NT2/D1 (cell line): ENCODE results near the gene NOLC1.

Source experiments
- DNase-seq: peaks from one replicate; pipeline ENCODE4 v3.0.0-alpha.2; 2011; ENCODE audit warnings: low read depth, low spot score
- H3K27me3 ChIP-seq: 2 replicates; pipeline ENCODE4 v1.6.0; 2011; ENCODE audit warnings: mild to moderate bottlenecking; ENCODE audit not compliant: insufficient read length, insufficient read depth
- H3K36me3 ChIP-seq: 2 replicates; pipeline ENCODE4 v1.6.1; 2011; ENCODE audit warnings: mild to moderate bottlenecking, low read length, mixed read lengths; ENCODE audit not compliant: insufficient read depth, insufficient read length
- H3K4me1 ChIP-seq: 2 replicates; pipeline ENCODE4 v1.5.1; 2011; ENCODE audit not compliant: insufficient read depth, insufficient read length
- H3K4me3 ChIP-seq: 2 replicates; pipeline ENCODE4 v1.5.1; 2011; ENCODE audit warnings: low read depth; ENCODE audit not compliant: insufficient read length
- H3K9ac ChIP-seq: 2 replicates; pipeline ENCODE4 v1.6.0; 2011; ENCODE audit warnings: low read depth; ENCODE audit not compliant: insufficient read length
- H3K9me3 ChIP-seq: 2 replicates; pipeline ENCODE4 v1.5.1; 2011; ENCODE audit warnings: mild to moderate bottlenecking, low read length; ENCODE audit not compliant: insufficient read depth
- SUZ12 ChIP-seq: IDR thresholded peaks from 2 replicates; pipeline ENCODE4 v1.6.1; 2011; ENCODE audit not compliant: insufficient read length, insufficient read depth; ENCODE audit errors: extremely low read depth
- YY1 ChIP-seq: IDR thresholded peaks from 2 replicates; pipeline ENCODE4 v1.6.1; 2011; ENCODE audit not compliant: insufficient read length, insufficient read depth
- ZNF274 ChIP-seq: IDR thresholded peaks from 2 replicates; pipeline ENCODE4 v1.6.1; 2011; ENCODE audit warnings: mild to moderate bottlenecking, low read depth, low read length

The NOLC1 gene

DNA sequence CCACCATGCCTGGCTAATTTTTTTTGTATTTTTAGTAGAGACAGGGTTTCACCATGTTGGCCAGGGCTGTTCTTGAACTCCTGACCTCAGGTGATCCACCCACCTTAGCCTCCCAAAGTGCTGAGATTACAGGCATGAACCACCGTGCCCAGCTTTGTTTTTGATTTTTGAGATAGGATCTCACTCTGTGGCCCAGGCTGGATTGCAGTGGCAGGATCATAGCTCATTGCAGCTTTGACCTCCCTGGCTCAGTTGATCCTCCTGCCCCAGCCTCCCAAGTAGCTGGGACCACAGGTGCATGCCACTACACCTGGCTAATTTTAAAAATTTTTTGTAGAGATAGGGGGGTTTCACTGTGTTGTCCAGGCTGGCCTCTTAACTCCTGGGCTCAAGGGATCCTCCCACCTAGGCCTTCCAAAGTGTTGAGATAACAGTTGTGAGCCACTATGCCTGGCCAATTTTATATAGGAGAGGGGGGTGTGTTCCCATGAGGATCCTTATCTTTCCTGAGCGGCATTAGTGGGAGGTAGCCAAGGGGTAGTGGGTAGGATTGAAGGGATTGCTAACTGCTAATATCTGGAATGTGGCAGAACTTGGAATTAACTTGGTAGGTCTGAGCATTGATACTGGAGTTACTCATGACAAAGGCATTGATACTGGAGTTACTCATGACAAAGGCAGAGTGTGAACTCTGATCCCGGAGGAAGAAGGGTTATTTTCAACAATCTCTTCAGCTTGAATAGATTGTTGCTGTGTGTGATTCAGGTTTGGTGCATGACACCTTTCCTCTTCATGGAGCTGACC is 1.0 kb upstream of the NOLC1 start:
- peaks cover 2% of the 10 kb centered on the region for H3K4me1 ChIP-seq
- no peaks in the 10 kb centered on the region for H3K27me3 ChIP-seq
- no peaks in the 10 kb centered on the region for H3K9me3 ChIP-seq
- no peak for TF ChIP-seq ZNF274
- no peak for TF ChIP-seq SUZ12
- no peak for TF ChIP-seq YY1
- H3K9ac ChIP-seq = no peak overlapping the region
- H3K4me3 ChIP-seq = no peak overlapping the region
- peaks cover 75% of the 10 kb centered on the region for H3K36me3 ChIP-seq
- DNase-seq = no peak

DNA sequence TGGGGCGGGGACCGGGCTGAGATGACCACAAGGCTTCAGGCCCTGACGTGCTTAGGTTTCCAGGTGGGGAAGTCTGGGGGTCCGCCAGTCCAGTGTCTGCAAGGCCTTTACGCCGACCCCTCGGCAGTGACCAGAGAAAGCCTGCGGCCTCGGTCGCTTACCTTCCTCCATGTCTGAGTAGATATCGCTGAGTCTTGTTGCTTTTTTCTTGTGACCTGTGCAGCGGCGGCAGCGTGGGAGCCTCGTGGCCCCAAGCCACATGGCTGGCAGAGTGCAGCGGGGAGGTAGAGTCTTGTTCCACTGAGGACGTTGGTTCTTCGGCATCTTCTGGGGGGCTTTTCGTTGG is 329 bp downstream of the NOLC1 start:
- Histone ChIP-seq H3K9me3 (no peaks in the 10 kb centered on the region), H3K36me3 (peaks cover 75% of the 10 kb centered on the region), H3K9ac (peak overlapping the region; percentile 91), H3K4me3 (peak overlapping the region; percentile 90), H3K4me1 (peaks cover 2% of the 10 kb centered on the region), H3K27me3 (no peaks in the 10 kb centered on the region)
- TF ChIP-seq ZNF274 = no peak
- TF ChIP-seq SUZ12 = no peak
- no peak for TF ChIP-seq YY1
- DNase-seq = no peak

DNA sequence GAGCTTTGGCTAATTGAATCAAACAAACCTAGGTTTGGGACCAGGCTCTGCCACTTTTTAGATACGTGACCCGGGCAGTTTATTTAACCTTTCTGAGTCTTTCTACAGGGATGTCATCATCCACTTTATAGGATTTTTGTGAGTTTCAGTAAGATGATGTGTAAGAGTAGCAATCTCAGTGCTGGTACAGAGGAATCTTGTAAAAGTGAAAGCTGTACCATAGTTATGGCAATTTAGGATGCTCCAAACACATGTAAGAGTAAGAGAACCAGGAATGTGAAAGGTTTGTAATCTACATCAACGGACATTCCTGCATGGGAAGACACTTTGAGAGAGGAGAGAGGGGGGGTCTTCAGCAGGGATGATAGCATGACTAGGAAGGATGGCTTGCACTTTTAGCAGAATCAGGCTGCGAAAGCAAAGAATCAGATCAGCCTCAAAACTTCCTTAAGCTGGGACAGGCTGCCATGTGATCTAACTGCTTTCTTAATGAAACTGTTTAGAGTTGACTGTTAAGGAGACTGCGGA is 968 bp downstream of the NOLC1 start:
- Histone ChIP-seq H3K4me3 (peak overlapping the region; percentile 90), H3K9me3 (no peaks in the 10 kb centered on the region), H3K4me1 (peaks cover 2% of the 10 kb centered on the region), H3K9ac (peak overlapping the region; percentile 91), H3K27me3 (no peaks in the 10 kb centered on the region), H3K36me3 (peaks cover 75% of the 10 kb centered on the region)
- DNase-seq = no peak
- TF ChIP-seq YY1 (no peak), ZNF274 (no peak), SUZ12 (no peak)

GRCh38 chr10:102154466-102155116 is 2.4 kb downstream of the NOLC1 start:
- peaks cover 77% of the 10 kb centered on the region for H3K36me3 ChIP-seq
- no peaks in the 10 kb centered on the region for H3K27me3 ChIP-seq
- H3K4me1 ChIP-seq = peaks cover 2% of the 10 kb centered on the region
- TF ChIP-seq YY1 (no peak), SUZ12 (no peak), ZNF274 (no peak)
- no peaks in the 10 kb centered on the region for H3K9me3 ChIP-seq
- DNase-seq = no peak
- H3K4me3 ChIP-seq = no peak overlapping the region
- peak overlapping the region; percentile 10 for H3K9ac ChIP-seq

- DNase-seq = no peak
- no peaks in the 10 kb centered on the region for H3K27me3 ChIP-seq
- peaks cover 2% of the 10 kb centered on the region for H3K4me1 ChIP-seq
- peaks cover 87% of the 10 kb centered on the region for H3K36me3 ChIP-seq
- no peaks in the 10 kb centered on the region for H3K9me3 ChIP-seq
- no peak overlapping the region for H3K4me3 ChIP-seq
- no peak overlapping the region for H3K9ac ChIP-seq
- TF ChIP-seq YY1 (no peak), SUZ12 (no peak), ZNF274 (no peak)
Measured at GRCh38 chr10:102157224-102157623, 5.0 kb downstream of the NOLC1 start.

- no peaks in the 10 kb centered on the region for H3K27me3 ChIP-seq
- H3K9ac ChIP-seq = no peak overlapping the region
- no peak for TF ChIP-seq ZNF274
- TF ChIP-seq SUZ12 = no peak
- no peak for TF ChIP-seq YY1
- H3K4me3 ChIP-seq = no peak overlapping the region
- H3K4me1 ChIP-seq = peaks cover 2% of the 10 kb centered on the region
- peaks cover 95% of the 10 kb centered on the region for H3K36me3 ChIP-seq
- DNase-seq = no peak
- no peaks in the 10 kb centered on the region for H3K9me3 ChIP-seq
Measured at GRCh38 chr10:102159051-102159597, 6.9 kb downstream of the NOLC1 start.

GRCh38 chr10:102159831-102160230 is 7.6 kb downstream of the NOLC1 start:
- Histone ChIP-seq H3K36me3 (peaks cover 88% of the 10 kb centered on the region), H3K9ac (no peak overlapping the region), H3K9me3 (no peaks in the 10 kb centered on the region), H3K27me3 (no peaks in the 10 kb centered on the region), H3K4me1 (peaks cover 2% of the 10 kb centered on the region), H3K4me3 (no peak overlapping the region)
- TF ChIP-seq SUZ12 (no peak), ZNF274 (no peak), YY1 (no peak)
- DNase-seq = no peak
